ENCODE data around the gene RALGAPA2.

Gene RALGAPA2

GRCh38 chr20:20721489-20721888 lies 9.0 kb upstream of the RALGAPA2 start:
- no peak for FAIRE-seq
- no peak for DNase-seq (ENCODE audit: low spot score)

- FAIRE-seq: no peak
These were observed 7.7 kb upstream of the RALGAPA2 start for GRCh38 chr20:20720158-20720557.

GRCh38 chr20:20719411-20719810 lies 7.0 kb upstream of the RALGAPA2 start:
- DNase-seq (ENCODE audit: low spot score): no peak
- no peak for FAIRE-seq

More at GRCh38 chr20:20720158-20720557, 7.7 kb upstream of the RALGAPA2 start:
- no peak for DNase-seq (ENCODE audit: low spot score)

GRCh38 chr20:20713244-20713765 lies 861 bp upstream of the RALGAPA2 start:
- FAIRE-seq: no peak
- DNase-seq (ENCODE audit: low spot score): no peak

- no peak for FAIRE-seq
- no peak for DNase-seq (ENCODE audit: low spot score)
These were observed 405 bp downstream of the RALGAPA2 start for GRCh38 chr20:20712004-20712473.

- FAIRE-seq (no peak), DNase-seq (ENCODE audit: low spot score) (no peak)
These were observed 1.0 kb downstream of the RALGAPA2 start for GRCh38 chr20:20711413-20711812.

GRCh38 chr20:20710443-20711315 lies 1.8 kb downstream of the RALGAPA2 start:
- no peak for DNase-seq (ENCODE audit: low spot score)
- FAIRE-seq: no peak

- DNase-seq (ENCODE audit: low spot score) (no peak), FAIRE-seq (no peak)
These were observed 2.6 kb downstream of the RALGAPA2 start for GRCh38 chr20:20709887-20710286.

GRCh38 chr20:20706285-20706684 lies 6.2 kb downstream of the RALGAPA2 start:
- FAIRE-seq (no peak), DNase-seq (ENCODE audit: low spot score) (no peak)

- no peak for FAIRE-seq
- DNase-seq (ENCODE audit: low spot score): no peak
These were observed 9.9 kb downstream of the RALGAPA2 start for GRCh38 chr20:20702330-20703245.

GRCh38 chr20:20699917-20700316 lies 12.5 kb downstream of the RALGAPA2 start:
- no peak for DNase-seq (ENCODE audit: low spot score)
- FAIRE-seq: no peak

- DNase-seq (ENCODE audit: low spot score): no peak
- FAIRE-seq: no peak
These were observed 13.3 kb downstream of the RALGAPA2 start for GRCh38 chr20:20699144-20699543.

GRCh38 chr20:20697325-20697845 lies 15.1 kb downstream of the RALGAPA2 start:
- no peak for DNase-seq (ENCODE audit: low spot score)
- FAIRE-seq: no peak

GRCh38 chr20:20695250-20695816 lies 17.1 kb downstream of the RALGAPA2 start:
- DNase-seq (ENCODE audit: low spot score) (no peak), FAIRE-seq (no peak)

- FAIRE-seq: no peak
These were observed 17.9 kb downstream of the RALGAPA2 start for GRCh38 chr20:20694591-20694990.

GRCh38 chr20:20692587-20692986 lies 19.9 kb downstream of the RALGAPA2 start:
- FAIRE-seq (no peak), DNase-seq (ENCODE audit: low spot score) (no peak)

More at GRCh38 chr20:20694591-20694990, 17.9 kb downstream of the RALGAPA2 start:
- no peak for DNase-seq (ENCODE audit: low spot score)

GRCh38 chr20:20691477-20692235 lies 20.8 kb downstream of the RALGAPA2 start:
- DNase-seq (ENCODE audit: low spot score) (no peak), FAIRE-seq (no peak)

GRCh38 chr20:20690676-20691476 lies 21.6 kb downstream of the RALGAPA2 start:
- FAIRE-seq (no peak), DNase-seq (ENCODE audit: low spot score) (no peak)

GRCh38 chr20:20687319-20687718 lies 25.1 kb downstream of the RALGAPA2 start:
- no peak for FAIRE-seq
- no peak for DNase-seq (ENCODE audit: low spot score)

GRCh38 chr20:20685635-20686034 lies 26.8 kb downstream of the RALGAPA2 start:
- FAIRE-seq (no peak), DNase-seq (ENCODE audit: low spot score) (no peak)
